IMR-90 (cell line): ENCODE results near the gene ADGRD1. TPM values are rescaled to one million over a fixed set of nuclear protein-coding genes. Genes with fewer than 3 reads are reported as not detected.

Experiments used
- ATAC-seq: fragments of 200-7000 bp; cut with Tn5 transposase; 2 replicates; pipeline ENCODE4 v1.9.1; 2020; ENCODE audit warnings: low read depth, mild to moderate bottlenecking, moderate library complexity
- BruUV-seq: library from RNA; stranded (reverse); fragments of 400-500 nt; replicated peaks from 2 replicates; lab custom pipeline; 2021; lab: Mats Ljungman, UMichigan
- CTCF ChIA-PET: fragments of 300-600 bp; formaldehyde crosslinking; extraction: SDS; loops from one replicate; lab custom pipeline; 2021; ENCODE audit warnings: antibody characterized with exemption; lab: Yijun Ruan, JAX
- POLR2A ChIA-PET: fragments of 300-600 bp; sonication (Branson Sonifier 250); formaldehyde crosslinking; loops from one replicate; lab custom pipeline; 2022; ENCODE audit warnings: antibody characterized with exemption; ENCODE audit not compliant: unreplicated experiment; lab: Charles Lee
- DNase-seq: peaks from one replicate; pipeline ENCODE4 v3.0.0; 2013
- H2AFZ ChIP-seq: replicated peaks from 2 replicates; pipeline ENCODE3; 2013; ENCODE audit warnings: low read length, mild to moderate bottlenecking; ENCODE audit not compliant: poor library complexity
- H2AK5ac ChIP-seq: 2 replicates; pipeline ENCODE4 v1.6.1; 2013; ENCODE audit warnings: low read depth, low read length, inconsistent platforms
- H2AK9ac ChIP-seq: replicated peaks from 2 replicates; pipeline ENCODE3; 2013; ENCODE audit warnings: mild to moderate bottlenecking, low read depth, low read length, moderate library complexity; ENCODE audit not compliant: poor library complexity
- H2BK120ac ChIP-seq: 2 replicates; pipeline ENCODE4 v1.6.1; 2013; ENCODE audit warnings: low read depth, low read length, inconsistent platforms
- H2BK15ac ChIP-seq: 3 replicates; pipeline ENCODE4 v1.6.1; 2013; ENCODE audit warnings: low read depth, low read length, inconsistent platforms
- H2BK20ac ChIP-seq: 2 replicates; pipeline ENCODE4 v1.6.1; 2013; ENCODE audit warnings: low read depth, mild to moderate bottlenecking, inconsistent platforms, low read length, moderate library complexity
- H2BK5ac ChIP-seq: 2 replicates; pipeline ENCODE4 v1.6.1; 2013; ENCODE audit warnings: mild to moderate bottlenecking, low read depth, low read length, inconsistent platforms; ENCODE audit not compliant: poor library complexity, severe bottlenecking
- H3K14ac ChIP-seq: replicated peaks from 2 replicates; pipeline ENCODE4 v1.6.1; 2013; ENCODE audit warnings: low read depth, low read length, inconsistent platforms
- H3K18ac ChIP-seq: 2 replicates; pipeline ENCODE4 v1.6.1; 2013; ENCODE audit warnings: low read depth, low read length, control low read depth
- H3K23ac ChIP-seq: 2 replicates; pipeline ENCODE4 v1.6.1; 2013; ENCODE audit warnings: low read depth, low read length, inconsistent platforms
- H3K27ac ChIP-seq: 2 replicates; pipeline ENCODE4 v1.5.1; 2013; ENCODE audit warnings: mild to moderate bottlenecking, control low read depth, low read length; ENCODE audit not compliant: insufficient read depth
- H3K27me3 ChIP-seq: 2 replicates; pipeline ENCODE4 v1.6.1; 2013; ENCODE audit warnings: low read length; ENCODE audit not compliant: control insufficient read depth, insufficient read depth
- H3K36me3 ChIP-seq: 2 replicates; pipeline ENCODE4 v1.6.1; 2013; ENCODE audit warnings: low read length, mixed read lengths; ENCODE audit not compliant: control insufficient read depth, insufficient read depth
- H3K4ac ChIP-seq: 2 replicates; pipeline ENCODE4 v1.6.1; 2013; ENCODE audit warnings: low read depth, low read length, inconsistent platforms
- H3K4me1 ChIP-seq: 2 replicates; pipeline ENCODE4 v1.6.1; 2013; ENCODE audit warnings: low read length, mixed read lengths; ENCODE audit not compliant: control insufficient read depth, insufficient read depth
- H3K4me2 ChIP-seq: 2 replicates; pipeline ENCODE4 v1.6.1; 2013; ENCODE audit warnings: low read depth, mild to moderate bottlenecking, control low read depth, low read length, moderate library complexity
- H3K4me3 ChIP-seq: 2 replicates; pipeline ENCODE4 v1.5.1; 2013; ENCODE audit warnings: low read depth, mild to moderate bottlenecking, control low read depth, low read length, moderate library complexity; ENCODE audit not compliant: insufficient read depth
- H3K56ac ChIP-seq: 2 replicates; pipeline ENCODE4 v1.6.1; 2013; ENCODE audit warnings: low read length, inconsistent platforms; ENCODE audit not compliant: insufficient read depth; ENCODE audit errors: extremely low read depth
- H3K79me1 ChIP-seq, 2 experiments: 2 replicates each; pipeline ENCODE4 v1.6.1; 2013; ENCODE audit warnings: low read length in 2 of 2, inconsistent platforms in 1 of 2, low read depth in 1 of 2
- H3K9ac ChIP-seq: 2 replicates; pipeline ENCODE4 v1.6.1; 2013; ENCODE audit warnings: low read depth, low read length, control low read depth
- H3K9me1 ChIP-seq: 2 replicates; pipeline ENCODE4 v1.6.1; 2013; ENCODE audit warnings: low read length, inconsistent platforms; ENCODE audit not compliant: insufficient read depth
- H3K9me3 ChIP-seq: 2 replicates; pipeline ENCODE4 v1.6.1; 2013; ENCODE audit warnings: low read length; ENCODE audit not compliant: control insufficient read depth, insufficient read depth
- H4K20me1 ChIP-seq: 2 replicates; pipeline ENCODE4 v1.6.1; 2013; ENCODE audit warnings: low read length, inconsistent platforms; ENCODE audit not compliant: insufficient read depth
- H4K5ac ChIP-seq: 2 replicates; pipeline ENCODE4 v1.6.1; 2013; ENCODE audit warnings: mild to moderate bottlenecking, low read depth, low read length, control low read depth
- H4K8ac ChIP-seq, 2 experiments: 2 replicates each; pipeline ENCODE4 v1.6.1; 2013; ENCODE audit warnings: low read depth in 2 of 2, low read length in 2 of 2, control low read depth in 1 of 2, inconsistent platforms in 1 of 2
- H4K91ac ChIP-seq: 2 replicates; pipeline ENCODE4 v1.6.1; 2013; ENCODE audit warnings: low read depth, low read length, inconsistent platforms; ENCODE audit not compliant: insufficient read depth
- CHD1 ChIP-seq: IDR thresholded peaks from 2 replicates; pipeline ENCODE4 v1.6.1; 2012; ENCODE audit warnings: low read depth, low read length, improper control_type of control experiment
- CTCF ChIP-seq: conservative IDR thresholded peaks from 2 replicates; pipeline ENCODE4 v1.5.1; 2012; ENCODE audit warnings: mild to moderate bottlenecking, low read depth, low read length, improper control_type of control experiment
- ELK1 ChIP-seq: fragments of 150-350 bp; IDR thresholded peaks from 2 replicates; pipeline ENCODE4 v1.6.1; 2016; ENCODE audit warnings: low read depth, mild to moderate bottlenecking, low read length, moderate library complexity, borderline replicate concordance
- MAFK ChIP-seq: IDR thresholded peaks from 2 replicates; pipeline ENCODE4 v1.6.1; 2012; ENCODE audit warnings: low read depth, low read length, improper control_type of control experiment
- NFE2L2 ChIP-seq: fragments of 150-350 bp; IDR thresholded peaks from 2 replicates; pipeline ENCODE4 v1.6.1; 2016; ENCODE audit warnings: low read depth, mild to moderate bottlenecking, low read length
- RAD21 ChIP-seq: IDR thresholded peaks from 2 replicates; pipeline ENCODE4 v1.6.1; 2012; ENCODE audit warnings: low read length, improper control_type of control experiment
- RCOR1 ChIP-seq: IDR thresholded peaks from 2 replicates; pipeline ENCODE4 v1.6.1; 2012; ENCODE audit warnings: mild to moderate bottlenecking, low read length, improper control_type of control experiment; ENCODE audit not compliant: insufficient replicate concordance
- WGBS, 2 experiments: methylation state at CpG; one replicate each; pipeline versions ENCODE4 v1.1.5 to v1.1.7; 2013; ENCODE audit warnings: missing lambda C conversion rate in 2 of 2; ENCODE audit not compliant: insufficient read length in 1 of 2; ENCODE audit errors: extremely low coverage in 2 of 2; 5-methylcytosine and 5-hydroxymethylcytosine counted together
- dilution Hi-C: fragments of 300-500 bp; cut with HindIII; formaldehyde crosslinking; loops from one replicate; pipeline ENCODE4 v1.14.3; 2018; ENCODE audit warnings: low sequenced_read_pairs; ENCODE audit not compliant: unreplicated experiment
- in situ Hi-C: fragments of 300-500 bp; cut with MboI; formaldehyde crosslinking; loops from 3 replicates; pipeline ENCODE4 v1.14.3; 2019; ENCODE audit warnings: low sequenced_read_pairs, inconsistent platforms, mixed read lengths
- intact Hi-C: fragments of 100-400 bp; cut with micrococcal nuclease; formaldehyde crosslinking; loops from 2 replicates; pipeline ENCODE4 v1.10.0; 2022
- polyA plus RNA-seq, 3 experiments: library from polyadenylated mRNA; depleted of rRNA; stranded (reverse); fragments of >200 nt; gene quantifications; 2 replicates each; pipeline ENCODE4 v1.2.3, GENCODE V29; 2012; ENCODE audit warnings: low replicate concordance in 1 of 3
- total RNA-seq: library from RNA; depleted of rRNA; stranded (reverse); fragments of >200 nt; gene quantifications from 2 replicates; pipeline ENCODE4 v1.2.3, GENCODE V29; 2012

Gene ADGRD1
- total and polyA plus RNA-seq, 2 of the 4 experiments (the other 2 are of a cell fraction), result not detected

- ChIA-PET CTCF (no interaction called here), POLR2A (no interaction called here)
- TF ChIP-seq CTCF (no peak), ELK1 (no peak), RCOR1 (no peak), MAFK (no peak), NFE2L2 (no peak), RAD21 (no peak), CHD1 (no peak)
- Histone ChIP-seq H4K5ac (no peak overlapping the region), H3K4ac (no peak overlapping the region), H3K4me2 (no peak overlapping the region), H3K79me1 (no peaks in the 10 kb centered on the region), H3K23ac (no peak overlapping the region), H3K27ac (no peak overlapping the region), H3K9me1 (no peaks in the 10 kb centered on the region), H2BK20ac (no peak overlapping the region), H3K27me3 (no peaks in the 10 kb centered on the region), H4K8ac (no peak overlapping the region), H2AFZ (no peak overlapping the region), H2AK5ac (no peak overlapping the region), H3K18ac (no peak overlapping the region), H4K20me1 (no peaks in the 10 kb centered on the region), H3K36me3 (no peaks in the 10 kb centered on the region), H3K9ac (no peak overlapping the region), H3K14ac (no peak overlapping the region), H2BK5ac (no peak overlapping the region), H2AK9ac (no peak overlapping the region), H4K91ac (no peak overlapping the region), H3K4me3 (no peak overlapping the region), H2BK120ac (no peak overlapping the region), H3K9me3 (peaks cover 63% of the 10 kb centered on the region), H3K4me1 (no peaks in the 10 kb centered on the region), H3K56ac (no peak overlapping the region), H2BK15ac (no peak overlapping the region)
- DNase-seq (no peak), ATAC-seq (no peak)
- in situ Hi-C loops, result no loop called here
- dilution Hi-C loops, result no loop called here
- WGBS, 2 experiments, result 44% methylated on average over 3 of the region's 19 CpGs; no CpG with 5 or more reads in 1 of the 2 experiments
- no TSS peak for BruUV-seq
- intact Hi-C loops, result no loop called here
Observed at GRCh38 chr12:131098178-131098981, 144.7 kb downstream of the ADGRD1 start.
